GM19193 (cell line): ENCODE results near the gene RNF187.

ENCODE experiments used
- POLR2A ChIP-seq: IDR thresholded peaks from 4 replicates; pipeline ENCODE4 v1.6.1; 2011; ENCODE audit not compliant: insufficient read depth, insufficient read length; ENCODE audit errors: extremely low read depth

RNF187 gene

DNA sequence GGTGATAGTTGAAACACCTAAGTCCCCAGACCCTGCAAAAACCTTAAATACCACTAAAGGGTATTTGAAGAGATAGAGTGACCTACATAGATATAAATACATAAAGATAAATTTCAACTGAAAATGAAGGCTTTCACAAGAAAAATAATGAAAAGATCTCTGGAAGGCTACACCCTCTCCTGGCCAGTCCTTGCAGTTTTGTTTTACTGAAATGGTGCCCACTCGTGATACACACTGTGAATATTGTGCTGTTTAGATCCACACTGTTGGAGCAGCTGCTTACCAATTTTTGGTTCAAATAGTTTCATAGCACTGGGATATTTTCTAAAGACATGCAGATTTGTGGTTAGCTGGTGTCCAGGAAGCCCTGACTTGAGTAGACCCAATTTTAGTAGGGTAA is 31.5 kb upstream of the RNF187 start:
- TF ChIP-seq POLR2A, result no peak

DNA sequence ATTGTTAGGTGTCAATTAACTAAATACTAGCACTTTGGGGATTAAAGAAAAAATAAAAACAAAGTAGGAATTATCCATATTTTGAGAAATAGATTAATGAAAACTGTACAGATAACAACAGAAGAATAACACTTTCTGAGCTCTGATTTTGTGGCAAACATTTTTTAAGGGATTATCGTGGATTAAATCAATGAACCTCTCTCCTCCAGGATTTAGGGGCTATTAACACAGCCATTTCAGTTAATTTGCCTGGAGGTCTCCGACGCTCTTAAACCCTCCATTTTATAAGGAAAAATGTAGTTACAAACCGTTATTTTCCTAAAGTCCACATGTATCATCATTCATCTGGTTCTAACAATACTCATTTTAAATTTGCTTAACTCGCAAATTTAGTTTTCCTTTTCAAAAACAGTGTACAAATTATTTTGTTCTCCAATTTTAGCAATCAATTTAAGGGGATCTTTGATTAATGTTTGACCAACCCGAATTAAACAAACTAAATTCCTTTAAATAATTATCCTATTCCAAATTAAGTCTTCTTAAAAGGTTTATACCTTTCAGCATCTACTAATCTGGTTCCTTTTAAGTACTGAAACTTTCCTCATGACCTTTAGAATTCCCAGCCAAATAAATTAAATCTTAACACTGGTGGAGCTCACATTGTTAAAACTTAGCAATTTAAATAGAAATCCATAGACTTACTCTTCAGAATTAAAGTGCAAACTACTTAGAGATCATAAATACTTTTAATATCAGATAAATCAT is 30.7 kb upstream of the RNF187 start:
- TF ChIP-seq POLR2A, result no peak

DNA sequence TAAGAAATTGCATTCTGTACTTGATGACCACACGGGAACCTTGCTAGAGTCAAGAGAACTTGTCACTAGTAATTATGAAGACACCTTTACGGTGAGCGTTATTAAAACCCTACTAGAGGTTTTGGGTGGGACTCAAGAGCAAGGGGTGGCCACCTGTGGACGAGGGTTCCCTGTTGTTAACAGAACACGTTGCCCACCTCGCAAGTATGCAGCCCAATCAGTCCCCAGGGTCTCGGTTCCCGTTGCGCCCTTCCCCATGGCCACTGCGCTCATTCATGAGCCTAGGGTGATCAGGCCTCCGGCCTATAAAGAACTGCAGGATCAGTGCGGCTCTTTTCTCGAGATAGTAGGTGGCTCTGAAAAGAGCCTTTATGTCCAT is 30.2 kb upstream of the RNF187 start:
- no peak for TF ChIP-seq POLR2A

DNA sequence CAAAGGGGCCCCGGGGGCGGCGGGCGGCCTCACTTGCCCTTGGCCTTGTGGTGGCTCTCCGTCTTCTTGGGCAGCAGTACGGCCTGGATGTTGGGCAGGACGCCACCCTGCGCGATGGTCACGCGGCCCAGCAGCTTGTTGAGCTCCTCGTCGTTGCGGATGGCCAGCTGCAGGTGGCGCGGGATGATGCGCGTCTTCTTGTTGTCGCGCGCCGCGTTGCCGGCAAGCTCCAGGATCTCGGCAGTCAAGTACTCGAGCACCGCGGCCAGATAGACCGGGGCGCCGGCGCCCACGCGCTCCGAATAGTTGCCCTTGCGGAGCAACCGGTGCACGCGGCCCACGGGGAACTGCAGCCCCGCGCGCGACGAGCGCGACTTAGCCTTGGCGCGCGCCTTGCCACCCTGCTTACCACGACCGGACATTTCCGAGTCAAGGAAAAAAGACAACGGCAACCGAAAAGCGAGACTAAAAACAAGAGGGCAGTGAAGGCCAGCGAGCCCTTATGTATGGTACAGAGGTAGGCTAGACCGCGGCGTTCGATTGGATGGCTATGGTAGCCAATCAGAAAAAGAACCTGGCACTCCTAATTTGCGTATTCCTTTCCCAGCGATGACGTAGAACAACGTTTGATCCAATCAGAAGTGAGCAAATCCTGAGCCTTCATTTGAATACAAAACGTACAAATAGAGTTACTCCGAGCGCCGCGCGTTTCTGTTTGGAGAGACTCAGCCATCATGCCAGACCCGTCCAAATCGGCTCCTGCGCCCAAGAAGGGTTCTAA is 29.6 kb upstream of the RNF187 start:
- peak; percentile 32 for TF ChIP-seq POLR2A

DNA sequence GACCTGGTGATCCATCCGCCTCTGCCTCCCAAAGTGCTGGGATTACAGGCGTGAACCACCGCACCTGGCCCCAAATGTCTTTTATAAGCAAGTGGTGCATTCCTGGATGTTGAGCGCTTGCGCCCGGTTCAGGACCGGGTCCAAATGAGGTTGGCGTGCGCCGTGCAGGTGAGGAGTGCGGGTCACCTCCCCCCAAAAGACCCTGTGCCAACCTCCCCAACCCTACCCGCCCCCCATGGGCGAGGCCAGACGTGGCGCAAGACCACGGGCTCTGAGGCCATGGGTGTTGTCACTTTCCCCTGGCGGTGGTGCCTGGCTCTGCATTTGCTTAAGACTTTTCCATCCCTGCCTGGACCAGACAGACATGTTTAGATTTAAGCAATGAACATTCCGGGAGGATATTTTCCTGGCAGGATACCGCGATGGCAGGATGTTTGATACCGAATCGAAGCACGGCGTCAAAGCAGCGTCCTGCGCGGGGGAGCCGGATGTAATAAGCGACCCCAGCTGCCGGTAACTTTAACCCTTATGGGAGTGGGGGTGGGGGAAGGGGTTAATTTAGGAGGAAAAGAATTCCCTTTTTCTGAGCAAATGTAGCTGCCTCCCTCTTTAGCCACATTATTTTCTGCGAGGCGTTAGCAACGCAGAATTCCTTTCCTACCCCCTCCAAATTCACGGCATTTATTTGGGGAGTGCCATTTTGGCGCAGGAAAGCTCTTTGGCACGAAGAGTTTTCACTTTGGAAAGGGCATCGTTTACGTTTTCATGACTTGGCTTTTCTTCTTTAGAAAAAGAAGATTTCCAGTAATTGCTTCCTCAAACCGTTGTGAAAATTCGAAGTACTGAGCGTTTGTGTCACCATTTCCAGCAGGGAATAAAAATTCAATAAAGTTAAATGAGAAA is 27.8 kb upstream of the RNF187 start:
- TF ChIP-seq POLR2A, result no peak

DNA sequence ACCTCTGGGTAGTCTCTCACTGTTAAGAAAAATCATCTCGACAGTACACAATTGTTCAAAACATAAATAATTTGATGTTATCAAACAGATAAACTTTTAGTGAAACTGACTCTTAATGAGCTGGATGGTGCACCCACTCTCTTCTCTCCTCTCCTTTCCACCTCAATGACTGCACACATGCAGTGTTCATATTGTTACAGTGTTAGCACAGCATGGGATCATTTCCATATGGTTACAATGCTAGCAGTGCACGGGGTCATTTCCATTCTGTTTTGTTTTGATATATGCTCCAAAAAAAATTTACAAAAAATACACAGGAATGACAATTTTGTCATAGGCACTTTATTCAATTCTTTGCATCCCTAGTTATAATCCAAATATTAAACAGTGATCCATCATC is 26.4 kb upstream of the RNF187 start:
- no peak for TF ChIP-seq POLR2A

DNA sequence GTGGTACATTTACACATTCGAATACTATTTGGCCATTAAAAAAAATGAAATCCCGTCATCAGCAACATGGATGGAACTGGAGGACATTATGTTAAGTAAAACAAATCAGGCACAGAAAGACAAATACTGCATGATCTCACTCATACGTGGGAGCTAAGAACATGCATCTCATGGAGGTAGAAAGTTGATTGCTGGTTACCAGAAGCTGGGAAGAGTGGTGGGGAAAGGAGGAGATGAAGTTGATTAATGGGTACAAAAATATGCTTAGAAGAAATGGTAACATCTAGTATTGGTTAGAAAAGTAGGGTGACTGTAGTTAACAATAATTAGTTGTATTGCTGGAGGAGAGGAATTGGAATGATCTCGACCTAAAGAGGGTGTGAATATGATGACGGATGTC is 24.6 kb upstream of the RNF187 start:
- TF ChIP-seq POLR2A, result no peak

DNA sequence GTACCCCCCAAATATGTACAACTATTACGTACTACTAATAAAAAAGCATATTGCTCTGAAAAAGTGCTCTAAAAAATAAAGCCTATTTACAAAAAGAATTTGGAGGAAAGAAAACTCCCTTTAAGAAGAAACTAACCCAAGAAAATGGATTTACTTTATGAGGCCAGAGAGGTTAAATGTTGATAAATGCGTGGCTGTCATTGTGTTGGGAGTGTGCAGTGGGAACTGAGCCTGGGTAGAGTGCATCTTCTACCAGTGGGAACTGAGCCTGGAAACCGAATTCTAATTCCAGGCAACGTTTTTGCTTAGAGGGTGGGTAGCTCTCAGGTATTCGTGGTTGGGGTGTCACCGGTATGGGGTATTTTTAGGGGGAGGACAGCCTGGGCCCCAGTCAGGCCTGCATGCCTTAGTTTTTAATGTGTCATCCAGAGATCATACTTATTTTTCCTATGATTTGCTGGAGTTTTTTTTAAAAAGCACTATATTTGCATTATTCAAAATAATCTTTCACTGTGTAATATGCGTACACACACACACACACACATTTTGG is 24.1 kb upstream of the RNF187 start:
- no peak for TF ChIP-seq POLR2A

DNA sequence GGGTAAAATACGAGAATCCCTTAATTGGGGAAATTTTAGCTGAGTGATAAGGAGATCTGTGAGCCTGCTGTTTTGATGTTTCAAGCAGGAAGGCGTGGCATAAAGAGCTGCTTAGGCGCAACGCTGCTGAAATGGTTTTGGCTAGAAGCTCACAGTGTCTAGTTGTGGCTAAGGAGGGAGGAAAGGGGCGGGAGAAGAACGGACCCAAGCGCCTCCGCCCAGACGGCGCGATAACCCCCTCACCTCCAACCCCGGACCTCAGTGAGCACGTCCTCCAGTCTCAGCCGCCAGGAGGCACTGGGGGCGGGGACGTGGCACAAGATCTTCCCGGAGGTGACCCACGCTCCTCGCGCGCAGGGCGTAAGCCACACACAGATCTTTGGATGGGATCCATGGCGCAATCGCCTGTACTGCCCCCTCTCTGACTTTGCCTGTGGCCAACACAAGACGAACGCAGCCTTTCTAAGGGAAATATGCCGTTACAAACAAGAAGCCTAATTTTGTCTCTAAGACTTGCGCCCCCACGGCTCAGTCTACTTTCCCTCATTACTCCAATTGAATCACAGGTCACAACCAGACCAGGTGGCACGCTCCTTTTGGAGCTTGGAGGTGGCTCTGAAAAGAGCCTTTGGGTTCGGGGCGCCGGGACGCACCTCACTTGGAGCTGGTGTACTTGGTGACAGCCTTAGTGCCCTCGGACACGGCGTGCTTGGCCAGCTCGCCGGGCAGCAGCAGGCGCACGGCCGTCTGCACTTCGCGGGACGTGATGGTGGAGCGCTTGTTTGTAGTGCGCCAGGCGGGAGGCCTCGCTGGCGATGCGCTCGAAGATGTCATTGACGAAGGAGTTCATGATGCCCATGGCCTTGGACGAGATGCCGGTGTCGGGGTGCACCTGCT is 23.4 kb upstream of the RNF187 start:
- TF ChIP-seq POLR2A, result no peak

DNA sequence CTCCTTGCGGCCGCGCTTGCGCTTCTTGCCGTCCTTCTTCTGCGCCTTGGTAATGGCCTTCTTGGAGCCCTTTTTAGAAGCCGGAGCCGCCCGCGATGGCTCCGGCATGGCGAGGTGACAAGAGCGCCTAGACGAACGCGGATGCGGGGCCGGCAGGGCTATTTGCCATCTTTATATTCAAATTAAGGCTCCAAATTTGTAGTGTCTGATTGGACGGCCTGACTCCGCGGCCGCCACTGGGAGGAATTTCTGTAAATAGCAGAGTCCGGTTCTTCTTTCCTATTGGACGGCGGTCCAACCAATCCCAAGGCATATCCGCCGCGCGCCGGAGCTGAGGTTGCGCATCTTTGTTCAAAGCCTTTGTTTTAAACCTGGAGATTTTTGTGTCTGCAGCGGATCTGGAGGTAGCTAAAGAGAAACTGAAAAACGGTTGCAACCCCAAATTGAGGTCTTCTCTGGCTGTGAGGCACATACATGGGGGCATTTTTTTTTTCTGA is 22.6 kb upstream of the RNF187 start:
- TF ChIP-seq POLR2A, result no peak

DNA sequence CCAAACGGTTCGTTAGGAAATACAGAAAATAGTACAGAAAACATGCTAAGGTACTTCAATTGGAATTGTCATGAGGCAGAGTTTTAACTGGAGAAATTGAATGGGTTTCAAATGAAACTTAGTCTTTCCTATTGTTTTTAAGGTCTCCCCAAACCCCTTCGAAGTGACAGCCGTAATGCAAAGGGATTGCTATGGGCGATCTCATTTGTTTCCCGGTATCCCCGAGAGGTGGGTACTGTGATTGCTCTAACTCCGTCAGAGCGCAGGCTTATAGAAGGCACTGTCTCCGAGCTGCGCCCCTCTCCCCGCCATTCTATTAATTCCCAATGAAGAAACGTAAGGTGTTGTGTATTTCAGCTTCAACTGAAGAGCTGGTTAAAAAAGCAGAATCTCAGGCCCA is 22.0 kb upstream of the RNF187 start:
- no peak for TF ChIP-seq POLR2A

DNA sequence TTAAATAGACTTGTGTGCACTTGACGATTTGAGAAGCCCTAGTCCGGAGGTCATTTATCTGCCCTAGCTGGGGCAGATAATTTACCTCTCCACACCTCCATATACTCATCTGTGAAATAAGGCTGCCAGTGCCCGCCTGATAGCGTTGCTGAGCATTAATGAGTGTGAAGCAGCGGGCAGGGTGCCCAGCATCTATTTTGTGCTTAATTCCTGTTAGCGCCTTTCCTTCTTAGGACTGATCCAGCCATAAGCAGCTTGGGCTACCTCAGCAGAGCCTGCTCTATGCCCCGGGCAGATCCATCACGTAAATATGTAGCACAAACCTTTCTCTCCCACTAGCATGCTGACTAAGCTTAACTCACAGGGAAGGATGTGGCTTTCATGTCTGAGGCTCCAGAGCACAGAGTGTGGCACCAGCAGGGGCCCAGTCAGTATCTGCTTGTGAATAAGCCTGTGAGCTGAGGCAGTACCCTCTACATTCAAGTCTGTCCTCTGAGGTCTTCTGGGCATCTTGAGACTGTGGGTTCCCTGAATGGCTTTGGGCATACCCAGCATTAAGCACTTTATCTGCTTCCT is 21.5 kb upstream of the RNF187 start:
- TF ChIP-seq POLR2A, result no peak

DNA sequence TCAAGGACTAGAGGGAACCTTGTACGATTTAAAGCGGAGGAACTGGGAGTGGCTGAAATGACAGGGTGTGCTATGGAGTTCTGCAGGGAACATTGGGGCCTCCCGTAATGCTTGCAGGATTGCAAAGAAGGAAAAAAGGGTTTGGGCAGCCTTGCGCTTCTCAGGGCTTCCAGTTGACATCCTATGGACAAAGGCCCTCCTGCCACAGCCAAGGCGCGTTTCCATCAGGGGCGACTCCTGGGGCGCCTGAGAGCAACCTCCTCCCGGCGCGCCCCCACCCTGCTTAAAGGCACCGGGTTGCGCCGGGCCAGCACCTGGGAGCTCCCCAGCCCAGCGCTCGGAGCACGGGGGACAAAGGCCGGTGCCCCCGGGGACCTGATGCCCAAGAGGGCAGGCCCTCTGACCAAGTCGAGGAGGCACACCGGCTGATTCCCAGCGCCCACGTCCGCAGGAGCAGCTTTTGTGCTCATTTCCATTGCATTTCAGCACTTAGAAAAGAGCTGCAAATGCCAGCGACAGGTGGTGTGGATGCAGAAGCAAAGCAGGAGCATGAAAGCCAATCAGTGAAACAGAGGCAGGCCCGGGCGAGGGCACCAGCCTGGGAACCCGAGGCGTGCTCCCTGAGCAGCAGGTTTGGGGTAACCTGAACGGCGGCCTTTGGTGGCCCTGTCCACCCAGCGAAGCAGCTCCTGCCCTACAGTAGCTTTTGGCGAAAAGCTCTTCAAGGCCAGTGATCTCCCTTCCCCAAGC is 17.6 kb upstream of the RNF187 start:
- TF ChIP-seq POLR2A, result no peak
